ENCODE results near the gene INTS11.

INTS11 gene

DNA sequence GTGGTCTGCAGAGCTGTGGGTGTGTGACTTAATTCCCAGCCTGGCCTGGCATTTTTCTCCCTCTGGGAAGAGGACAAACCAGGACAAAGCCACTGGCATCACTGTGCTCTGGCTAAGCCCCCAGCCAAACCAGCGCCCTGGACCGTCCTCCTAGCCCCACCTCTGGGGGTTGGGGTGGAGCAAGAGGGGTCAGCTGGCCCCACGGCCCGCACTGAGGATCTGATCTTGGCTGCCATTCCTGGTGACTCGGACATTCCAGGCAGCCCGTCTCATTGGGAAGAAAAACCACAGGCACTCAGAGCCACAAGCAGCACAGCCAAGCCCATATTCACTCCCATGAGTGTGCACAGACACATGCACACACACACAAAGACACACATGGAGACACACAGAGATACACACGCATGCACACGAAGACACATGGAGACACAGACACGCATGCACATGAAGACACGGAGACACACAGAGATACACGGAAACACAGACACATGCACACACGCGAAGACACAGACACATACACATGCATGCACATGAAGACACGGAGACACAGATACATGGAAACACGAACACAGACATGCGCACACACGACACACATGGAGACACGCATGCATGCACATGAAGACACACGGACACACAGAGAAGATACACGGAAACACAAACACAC is 36.2 kb upstream of the INTS11 start:
- FAIRE-seq (no peak), DNase-seq (ENCODE audit: insufficient read length, low spot score) (no peak)
- TF ChIP-seq CTCF (IDR thresholded peaks at IDR 0.05; ENCODE audit: insufficient read depth, missing control alignments) = no peak

- DNase-seq (ENCODE audit: insufficient read length, low spot score) (no peak), FAIRE-seq (no peak)
- no peak for TF ChIP-seq CTCF (IDR thresholded peaks at IDR 0.05; ENCODE audit: insufficient read depth, missing control alignments)
Observed at GRCh38 chr1:1359664-1360468, 35.4 kb upstream of the INTS11 start.

DNA sequence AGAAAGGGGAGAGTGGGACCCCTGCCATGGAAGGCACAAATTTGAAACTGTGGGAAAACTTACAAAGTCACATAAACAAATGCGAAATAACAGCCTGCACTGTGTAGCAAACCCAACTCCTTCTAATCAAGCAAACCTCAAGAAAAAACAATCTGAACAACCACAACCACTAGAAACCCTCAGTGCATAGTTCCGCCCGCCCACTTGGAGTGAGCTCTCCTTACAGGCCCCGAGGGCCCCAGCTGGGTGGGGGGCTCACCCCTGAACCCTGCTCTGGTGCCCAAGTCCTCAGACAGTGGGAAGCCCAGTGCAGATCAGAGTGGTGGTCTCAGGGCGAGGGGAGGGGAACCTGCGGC is 34.8 kb upstream of the INTS11 start:
- no peak for TF ChIP-seq CTCF (IDR thresholded peaks at IDR 0.05; ENCODE audit: insufficient read depth, missing control alignments)
- FAIRE-seq (no peak), DNase-seq (ENCODE audit: insufficient read length, low spot score) (no peak)

DNA sequence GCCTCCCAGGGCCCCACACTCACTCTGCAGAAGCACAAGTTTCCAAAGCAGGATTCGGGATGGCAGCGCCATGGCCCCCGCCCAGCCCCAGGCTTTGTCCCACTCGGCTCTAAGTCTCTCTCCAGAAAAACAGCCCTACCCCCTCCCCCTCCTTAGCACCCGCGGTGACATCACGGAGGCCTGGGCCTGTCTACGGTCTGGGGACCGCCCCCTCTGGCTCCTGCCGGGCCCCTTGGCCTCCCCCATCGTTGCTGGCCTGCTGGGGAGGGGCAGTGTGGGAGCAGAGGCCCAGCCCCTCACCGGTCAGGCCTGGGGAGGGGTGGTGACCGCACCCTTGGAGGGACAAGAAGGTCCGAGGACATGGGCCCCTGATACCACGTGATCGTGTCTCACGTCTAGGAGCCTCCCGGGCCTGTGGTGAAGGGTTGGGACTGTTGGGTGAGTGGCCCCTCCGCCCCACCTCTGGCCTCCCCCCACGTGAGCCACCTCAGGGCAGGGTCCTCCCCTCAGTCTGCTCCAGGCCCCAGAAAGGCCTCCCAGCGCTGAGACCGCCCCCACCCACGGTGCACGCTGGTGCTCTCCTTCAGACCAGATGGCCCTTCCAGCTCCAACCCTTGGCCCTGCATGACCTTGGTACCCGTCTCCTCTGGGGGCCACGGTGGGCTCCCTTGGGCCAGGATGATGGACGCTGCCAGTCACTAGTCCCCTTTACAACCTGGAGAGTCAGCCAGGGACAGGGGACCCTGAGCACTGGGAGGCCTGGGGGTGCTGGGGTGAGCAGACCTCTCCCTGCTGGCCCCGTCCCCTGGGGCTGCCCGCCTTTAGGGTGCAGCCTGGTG is 34.2 kb upstream of the INTS11 start, which contains the start of gene MXRA8:
Gene MXRA8 (minus strand): TSS at position 123 of the 839 bp plus-strand sequence. CDS start 51 bp downstream, at position 72.
- FAIRE-seq = no peak
- TF ChIP-seq CTCF (IDR thresholded peaks at IDR 0.05; ENCODE audit: insufficient read depth, missing control alignments) = no peak
- no peak for DNase-seq (ENCODE audit: insufficient read length, low spot score)

DNA sequence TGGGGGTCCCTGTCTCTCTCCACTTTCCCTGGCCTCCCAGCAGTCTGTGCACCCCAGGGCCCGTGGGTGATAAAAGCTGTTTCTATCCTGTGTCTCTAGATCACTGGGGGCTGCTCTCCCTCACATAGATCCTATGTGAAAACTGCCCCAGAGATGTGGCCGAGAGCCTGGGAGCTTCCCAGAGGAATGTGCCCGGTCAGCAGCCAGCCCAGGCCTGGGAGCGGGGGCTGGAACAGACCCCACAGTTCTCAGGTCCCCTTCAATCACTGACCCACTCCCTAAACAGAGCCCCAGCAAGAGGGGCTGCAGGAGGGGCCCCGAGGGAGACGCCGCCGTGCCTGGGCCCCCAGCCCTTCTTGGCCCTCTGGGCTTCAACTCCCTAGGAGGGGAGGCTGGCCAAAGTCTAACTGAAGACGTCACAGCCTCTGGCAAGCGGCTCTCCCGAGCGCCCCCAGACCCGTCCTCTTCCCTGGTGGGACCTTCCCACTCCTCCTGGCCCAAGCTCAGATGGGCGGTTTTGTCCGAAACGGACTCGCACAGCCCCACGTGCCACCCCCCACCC is 33.5 kb upstream of the INTS11 start:
- FAIRE-seq (no peak), DNase-seq (ENCODE audit: insufficient read length, low spot score) (no peak)
- TF ChIP-seq CTCF (IDR thresholded peaks at IDR 0.05; ENCODE audit: insufficient read depth, missing control alignments) = no peak

GRCh38 chr1:1356796-1357401 is 32.4 kb upstream of the INTS11 start:
- no peak for DNase-seq (ENCODE audit: insufficient read length, low spot score)
- no peak for TF ChIP-seq CTCF (IDR thresholded peaks at IDR 0.05; ENCODE audit: insufficient read depth, missing control alignments)

More at GRCh38 chr1:1356796-1357401, 32.4 kb upstream of the INTS11 start:
- FAIRE-seq = no peak
